Gastroesophageal sphincter (tissue), 3 donors: ENCODE data around the gene EIPR1.
"Not testable (repeated sequence)": the region's sequence is repeated elsewhere in the genome, so short reads cannot be mapped to it uniquely, and the experiment has no call there.

Source experiments
- CTCF ChIP-seq, 4 experiments: fragments of 200-600 bp in 2 of 4; fragments of 450-650 bp in 2 of 4; sonication (generic) in 1 of 4; IDR thresholded peaks; one replicate each; pipeline ENCODE4 v1.5.1; 2017 to 2019; ENCODE audit warnings: antibody characterized with exemption in 4 of 4, mild to moderate bottlenecking in 2 of 4, moderate library complexity in 2 of 4
- POLR2A ChIP-seq, 2 donors: fragments of 450-650 bp; IDR thresholded peaks; one replicate each; pipeline ENCODE4 v1.6.1; 2017; ENCODE audit warnings: antibody characterized with exemption in 2 of 2, mild to moderate bottlenecking in 2 of 2, moderate library complexity in 1 of 2
- POLR2AphosphoS5 ChIP-seq: sonication (generic); formaldehyde crosslinking; IDR thresholded peaks from one replicate; pipeline ENCODE4 v1.6.1; 2017; ENCODE audit warnings: antibody characterized with exemption

GRCh38 chr2:3198671-3199192 lies 178.9 kb downstream of the EIPR1 start:
- TF ChIP-seq CTCF (IDR thresholded peaks at IDR 0.05); POLR2A (IDR thresholded peaks at IDR 0.05); POLR2AphosphoS5: not testable (repeated sequence)
